ENCODE measurements around the gene AMPD1. TPM values are rescaled to one million over a fixed set of nuclear protein-coding genes. Genes with fewer than 3 reads are reported as not detected.

Gene AMPD1
- total and polyA plus RNA-seq, 10 of the 15 experiments (the other 5 are each of a cell fraction or from before 2014, with no cell fraction given): 0.12 to 0.30 (median 0.14) TPM; not detected in 7

DNA sequence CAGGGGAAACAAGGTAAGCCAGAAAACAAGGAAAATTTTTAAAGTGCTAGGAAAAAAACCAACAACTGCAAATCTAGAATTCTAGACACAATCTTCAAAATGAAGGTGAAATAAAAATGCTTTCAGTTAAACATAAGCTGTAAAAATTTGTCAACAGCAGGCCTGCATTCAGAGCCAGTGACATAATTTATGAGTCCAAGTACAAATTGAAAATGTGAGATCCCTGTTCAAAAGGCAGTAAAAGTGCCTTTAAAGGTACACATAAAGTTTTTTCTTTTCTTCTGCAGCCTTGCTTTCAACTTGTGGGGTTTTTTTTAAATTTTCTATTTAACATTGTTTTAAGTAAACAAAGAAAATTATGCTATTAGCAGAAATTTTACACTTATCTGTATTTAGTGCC lies 62.9 kb downstream of the AMPD1 start:
- no peak overlapping the region for H3K9ac ChIP-seq (ENCODE audit: control insufficient read depth, insufficient read depth, low read length)
- H3K9me3 ChIP-seq (replicated peaks; ENCODE audit: control insufficient read depth, insufficient read depth, low read length): no peaks in the 10 kb centered on the region
- H2AFZ ChIP-seq (ENCODE audit: control insufficient read depth, low read depth, low read length): no peak overlapping the region
- ChIA-PET RAD21 (ENCODE audit: unreplicated experiment) (no interaction called here), POLR2A (no interaction called here), SMC1A (ENCODE audit: uncharacterized antibody, unreplicated experiment) (interaction anchor here (1.2 kb wide), 1 partner anchor 20 kb away, joined by 3 read pairs; no protein-coding TSS in a partner anchor), CTCF (no interaction called here)
- no peak overlapping the region for H3K4me2 ChIP-seq (ENCODE audit: control insufficient read depth, insufficient read depth)
- DNase-seq (ENCODE audit: low read depth, low spot score) (no peak), ATAC-seq (no peak), FAIRE-seq (no peak)
- H3K4me3 ChIP-seq: no peak overlapping the region
- intact Hi-C loops (cut with micrococcal nuclease; ENCODE audit: unreplicated experiment) (no loop called here), in situ Hi-C loops (cut with MboI) (no loop called here)
- H3K27me3 ChIP-seq (replicated peaks in 1 of 2; ENCODE audit: control insufficient read depth in 2 of 2, insufficient read depth in 2 of 2, low read length in 1 of 2): no peaks in the 10 kb centered on the region
- H3K27ac ChIP-seq (ENCODE audit: control insufficient read depth, insufficient read depth): no peak overlapping the region
- H3K79me2 ChIP-seq (ENCODE audit: control insufficient read depth, insufficient read depth, low read length): no peaks in the 10 kb centered on the region
- H3K36me3 ChIP-seq (ENCODE audit: control insufficient read depth in 2 of 2, insufficient read depth in 2 of 2, low read length in 1 of 2): no peaks in the 10 kb centered on the region
- no peaks in the 10 kb centered on the region for H4K20me1 ChIP-seq (ENCODE audit: control insufficient read depth, insufficient read depth)
- no peaks in the 10 kb centered on the region for H3K4me1 ChIP-seq (ENCODE audit: control insufficient read depth, insufficient read depth, low read length)
- no TSS peak for BruUV-seq (replicated peaks)
- TF ChIP-seq BMI1 (IDR thresholded peaks at IDR 0.05; ENCODE audit: borderline replicate concordance) (no peak), POLR2AphosphoS5 (IDR thresholded peaks at IDR 0.05; ENCODE audit: low read length) (no peak), ESRRA (IDR thresholded peaks at IDR 0.05; ENCODE audit: low read length) (no peak), IRF5 (IDR thresholded peaks at IDR 0.05; ENCODE audit: borderline replicate concordance) (no peak), CREB1 (IDR thresholded peaks at IDR 0.05; ENCODE audit: low read depth) (no peak), STAT1 (conservative IDR thresholded peaks at IDR 0.05) (no peak), ZNF687 (IDR thresholded peaks at IDR 0.05) (no peak), MTA3 (IDR thresholded peaks at IDR 0.05; ENCODE audit: borderline replicate concordance, low read length) (no peak), HDAC2 (IDR thresholded peaks at IDR 0.05) (no peak), NRF1 (conservative IDR thresholded peaks at IDR 0.05; ENCODE audit: low read depth, low read length) (no peak), FOXM1 (IDR thresholded peaks at IDR 0.05; ENCODE audit: low read depth, low read length) (no peak), EP300 (IDR thresholded peaks at IDR 0.05; ENCODE audit: borderline replicate concordance in 1 of 2, control insufficient read depth in 1 of 2, low read depth in 2 of 2, low read length in 2 of 2) (no peak), GABPA (IDR thresholded peaks at IDR 0.05; ENCODE audit: low read depth) (no peak), LARP7 (IDR thresholded peaks at IDR 0.05) (no peak)
- TF ChIP-seq, protein P1, sequence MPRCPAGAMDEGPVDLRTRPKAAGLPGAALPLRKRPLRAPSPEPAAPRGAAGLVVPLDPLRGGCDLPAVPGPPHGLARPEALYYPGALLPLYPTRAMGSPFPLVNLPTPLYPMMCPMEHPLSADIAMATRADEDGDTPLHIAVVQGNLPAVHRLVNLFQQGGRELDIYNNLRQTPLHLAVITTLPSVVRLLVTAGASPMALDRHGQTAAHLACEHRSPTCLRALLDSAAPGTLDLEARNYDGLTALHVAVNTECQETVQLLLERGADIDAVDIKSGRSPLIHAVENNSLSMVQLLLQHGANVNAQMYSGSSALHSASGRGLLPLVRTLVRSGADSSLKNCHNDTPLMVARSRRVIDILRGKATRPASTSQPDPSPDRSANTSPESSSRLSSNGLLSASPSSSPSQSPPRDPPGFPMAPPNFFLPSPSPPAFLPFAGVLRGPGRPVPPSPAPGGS (IDR thresholded peaks at IDR 0.05; ENCODE audit: borderline replicate concordance, insufficient read depth, low read depth, low read length, poor library complexity, severe bottlenecking): no peak
- TF ChIP-seq, protein P2, sequence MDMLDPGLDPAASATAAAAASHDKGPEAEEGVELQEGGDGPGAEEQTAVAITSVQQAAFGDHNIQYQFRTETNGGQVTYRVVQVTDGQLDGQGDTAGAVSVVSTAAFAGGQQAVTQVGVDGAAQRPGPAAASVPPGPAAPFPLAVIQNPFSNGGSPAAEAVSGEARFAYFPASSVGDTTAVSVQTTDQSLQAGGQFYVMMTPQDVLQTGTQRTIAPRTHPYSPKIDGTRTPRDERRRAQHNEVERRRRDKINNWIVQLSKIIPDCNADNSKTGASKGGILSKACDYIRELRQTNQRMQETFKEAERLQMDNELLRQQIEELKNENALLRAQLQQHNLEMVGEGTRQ (IDR thresholded peaks at IDR 0.05; ENCODE audit: borderline replicate concordance, low read depth, low read length): no peak
- TF ChIP-seq, protein P3, sequence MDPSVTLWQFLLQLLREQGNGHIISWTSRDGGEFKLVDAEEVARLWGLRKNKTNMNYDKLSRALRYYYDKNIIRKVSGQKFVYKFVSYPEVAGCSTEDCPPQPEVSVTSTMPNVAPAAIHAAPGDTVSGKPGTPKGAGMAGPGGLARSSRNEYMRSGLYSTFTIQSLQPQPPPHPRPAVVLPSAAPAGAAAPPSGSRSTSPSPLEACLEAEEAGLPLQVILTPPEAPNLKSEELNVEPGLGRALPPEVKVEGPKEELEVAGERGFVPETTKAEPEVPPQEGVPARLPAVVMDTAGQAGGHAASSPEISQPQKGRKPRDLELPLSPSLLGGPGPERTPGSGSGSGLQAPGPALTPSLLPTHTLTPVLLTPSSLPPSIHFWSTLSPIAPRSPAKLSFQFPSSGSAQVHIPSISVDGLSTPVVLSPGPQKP (IDR thresholded peaks at IDR 0.05; ENCODE audit: low read depth, low read length): no peak

Data from GM12878 (cell line).